TTC549 (cell line): ENCODE results near the gene TIE1.

Experiments used
- FAIRE-seq: peaks from 2 replicates; lab custom pipeline; 2012; peaks lifted over from hg19 to GRCh38; lab: Jason Lieb, UNC

TIE1 gene

GRCh38 chr1:43300378-43301094 is at the start of gene TIE1:
Gene TIE1, plus strand, starts transcription at chr1:43300982. Its CDS starts 90 bp downstream, at chr1:43301072.
- FAIRE-seq: no peak

GRCh38 chr1:43251024-43251423 is 49.8 kb upstream of the TIE1 start:
- FAIRE-seq: no peak

GRCh38 chr1:43252225-43252624 is 48.6 kb upstream of the TIE1 start:
- FAIRE-seq: no peak

GRCh38 chr1:43253173-43253572 is 47.6 kb upstream of the TIE1 start:
- FAIRE-seq: no peak

- FAIRE-seq: no peak
Measured at GRCh38 chr1:43253876-43254275, 46.9 kb upstream of the TIE1 start.

- FAIRE-seq: no peak
Measured at GRCh38 chr1:43255438-43256210, 45.2 kb upstream of the TIE1 start.

- FAIRE-seq: no peak
Measured at GRCh38 chr1:43256675-43257570, 43.9 kb upstream of the TIE1 start.

- FAIRE-seq: no peak
Measured at GRCh38 chr1:43258370-43258769, 42.4 kb upstream of the TIE1 start.

GRCh38 chr1:43265431-43265830 is 35.4 kb upstream of the TIE1 start:
- FAIRE-seq: no peak

- no peak for FAIRE-seq
Measured at GRCh38 chr1:43266881-43267280, 33.9 kb upstream of the TIE1 start.

- FAIRE-seq: no peak
Measured at GRCh38 chr1:43267291-43267805, 33.4 kb upstream of the TIE1 start.

GRCh38 chr1:43267818-43268425 is 32.9 kb upstream of the TIE1 start:
- no peak for FAIRE-seq

- no peak for FAIRE-seq
Measured at GRCh38 chr1:43269627-43270375, 31.0 kb upstream of the TIE1 start, which contains the start of gene TMEM125. Gene TMEM125, plus strand, starts transcription at chr1:43269983. Its CDS starts 2,740 bp downstream, at chr1:43272723.

- FAIRE-seq: no peak
Measured at GRCh38 chr1:43270421-43271095, 30.2 kb upstream of the TIE1 start.

GRCh38 chr1:43271186-43272118 is 29.3 kb upstream of the TIE1 start:
- no peak for FAIRE-seq

GRCh38 chr1:43272161-43272560 is 28.6 kb upstream of the TIE1 start:
- FAIRE-seq: no peak

- FAIRE-seq: no peak
Measured at GRCh38 chr1:43272576-43273571, 27.9 kb upstream of the TIE1 start.

- FAIRE-seq: no peak
Measured at GRCh38 chr1:43273708-43274107, 27.1 kb upstream of the TIE1 start.
